Measurements from ENCODE around the gene FAH.

DNA sequence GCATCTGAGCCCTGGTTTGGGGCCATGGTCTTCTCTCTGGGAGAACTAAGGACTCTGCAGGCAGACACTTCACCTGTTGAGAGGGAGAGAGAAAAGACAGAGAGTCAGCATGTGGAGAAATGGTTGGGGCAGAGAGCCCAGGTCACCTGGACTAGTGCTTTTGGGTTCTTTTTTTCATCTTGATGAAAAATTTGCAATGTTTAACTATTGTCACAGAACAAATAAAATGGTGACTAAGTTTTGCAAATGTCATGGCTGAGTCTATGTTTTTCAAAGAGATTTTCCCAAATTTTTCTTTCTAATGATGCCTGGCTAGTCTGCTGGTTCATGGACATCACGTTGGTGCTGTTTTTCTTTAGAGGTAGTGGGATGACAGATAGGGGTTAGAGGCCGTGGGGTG lies 17.8 kb downstream of the FAH start:
- TF ChIP-seq CTCF (IDR thresholded peaks at IDR 0.05) (no peak), POLR2A (IDR thresholded peaks at IDR 0.05) (no peak)
